VCaP (cell line): ENCODE data around the gene XRN1.
"Not testable (repeated sequence)": the region's sequence is repeated elsewhere in the genome, so short reads cannot be mapped to it uniquely, and the experiment has no call there.

Experiments
- H3K27ac ChIP-seq: fragments of 450-650 bp; 2 replicates; pipeline ENCODE4 v1.5.1; 2017
- TF ChIP-seq, protein P1 (sequence below): fragments of 450-650 bp; conservative IDR thresholded peaks from 2 replicates; pipeline ENCODE4 v1.5.1; 2017; ENCODE audit warnings: mild to moderate bottlenecking, moderate library complexity

The XRN1 gene

DNA sequence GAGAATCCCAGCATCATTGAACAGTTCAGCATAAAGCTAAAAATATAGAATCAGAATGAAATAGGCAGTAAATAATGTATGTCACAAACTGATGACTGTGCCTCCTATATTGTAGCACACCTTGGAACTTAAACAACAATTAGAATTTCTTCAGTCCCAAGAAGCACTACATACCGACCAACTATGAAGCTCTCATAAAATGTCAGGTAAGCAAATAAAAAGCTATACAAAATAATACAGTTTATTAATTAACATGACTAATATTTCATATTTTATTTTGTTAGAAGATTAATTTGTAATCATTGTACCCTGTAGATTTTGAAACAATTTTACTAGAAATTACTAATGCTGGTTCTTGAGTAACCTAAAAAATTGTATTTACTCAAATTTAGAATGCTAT, 137.4 kb downstream of the XRN1 start:
- TF ChIP-seq, protein P1, sequence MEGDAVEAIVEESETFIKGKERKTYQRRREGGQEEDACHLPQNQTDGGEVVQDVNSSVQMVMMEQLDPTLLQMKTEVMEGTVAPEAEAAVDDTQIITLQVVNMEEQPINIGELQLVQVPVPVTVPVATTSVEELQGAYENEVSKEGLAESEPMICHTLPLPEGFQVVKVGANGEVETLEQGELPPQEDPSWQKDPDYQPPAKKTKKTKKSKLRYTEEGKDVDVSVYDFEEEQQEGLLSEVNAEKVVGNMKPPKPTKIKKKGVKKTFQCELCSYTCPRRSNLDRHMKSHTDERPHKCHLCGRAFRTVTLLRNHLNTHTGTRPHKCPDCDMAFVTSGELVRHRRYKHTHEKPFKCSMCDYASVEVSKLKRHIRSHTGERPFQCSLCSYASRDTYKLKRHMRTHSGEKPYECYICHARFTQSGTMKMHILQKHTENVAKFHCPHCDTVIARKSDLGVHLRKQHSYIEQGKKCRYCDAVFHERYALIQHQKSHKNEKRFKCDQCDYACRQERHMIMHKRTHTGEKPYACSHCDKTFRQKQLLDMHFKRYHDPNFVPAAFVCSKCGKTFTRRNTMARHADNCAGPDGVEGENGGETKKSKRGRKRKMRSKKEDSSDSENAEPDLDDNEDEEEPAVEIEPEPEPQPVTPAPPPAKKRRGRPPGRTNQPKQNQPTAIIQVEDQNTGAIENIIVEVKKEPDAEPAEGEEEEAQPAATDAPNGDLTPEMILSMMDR: no peak

DNA sequence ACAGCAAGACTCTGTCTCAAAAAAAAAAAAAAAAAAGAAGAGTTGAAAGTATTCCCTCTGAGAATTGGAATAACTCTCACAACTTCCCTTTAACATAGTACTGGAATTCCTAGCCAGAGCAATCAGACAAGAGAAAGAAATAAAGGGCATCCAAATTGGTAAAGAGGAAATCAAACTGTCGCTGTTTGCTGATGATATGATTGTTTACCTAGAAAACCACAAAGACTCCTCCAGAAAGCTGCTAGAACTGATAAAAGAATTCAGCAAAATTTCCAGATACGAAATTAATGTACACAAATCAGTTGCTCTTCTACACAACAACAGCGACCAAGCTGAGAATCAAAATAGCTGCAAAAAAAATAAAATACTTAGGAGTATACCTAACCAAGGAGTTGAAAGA, 145.0 kb downstream of the XRN1 start:
- H3K27ac ChIP-seq: not testable (repeated sequence)

More for the DNA sequence above, 137.4 kb downstream of the XRN1 start:
- H3K27ac ChIP-seq: no peak overlapping the region

DNA sequence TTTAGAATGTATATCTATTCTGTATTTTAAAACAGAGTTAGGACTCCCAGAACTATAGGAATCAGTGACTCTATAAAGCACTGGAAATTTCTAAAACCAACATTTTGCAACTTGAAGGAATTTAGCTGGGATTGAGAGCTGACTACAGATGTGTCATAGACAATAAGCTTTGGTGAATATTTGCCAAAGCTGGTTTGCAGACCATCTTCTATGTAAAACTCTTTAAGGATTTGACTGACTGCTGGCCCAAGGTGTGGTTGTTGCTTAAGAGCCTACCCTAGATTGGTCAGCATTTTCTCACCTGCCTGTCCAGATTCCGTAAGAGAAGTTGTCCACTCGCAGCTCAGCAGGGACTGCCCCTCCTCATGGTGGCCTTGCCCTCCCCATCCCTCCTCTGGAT, 149.2 kb downstream of the XRN1 start:
- TF ChIP-seq, protein P1: no peak
- no peak overlapping the region for H3K27ac ChIP-seq

DNA sequence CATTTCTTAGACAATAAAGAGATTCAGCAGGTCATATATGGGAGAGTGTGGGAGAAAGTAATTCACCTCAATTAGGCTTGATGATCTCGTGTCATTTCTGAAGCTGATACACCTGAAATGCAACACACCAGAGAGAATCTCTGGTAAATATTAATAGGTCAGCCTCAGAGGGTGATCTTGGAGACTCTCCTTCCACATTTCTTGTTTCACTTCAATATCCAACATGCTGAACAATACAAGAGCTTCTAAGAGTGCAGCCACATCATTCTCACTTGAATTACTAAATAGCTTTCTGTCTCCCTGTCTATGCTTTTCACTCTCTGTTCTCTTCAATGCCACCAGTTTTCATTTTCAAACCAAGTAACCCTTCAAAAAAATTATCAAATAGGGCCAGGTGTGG, 151.3 kb downstream of the XRN1 start:
- TF ChIP-seq, protein P1: no peak
- no peak overlapping the region for H3K27ac ChIP-seq

DNA sequence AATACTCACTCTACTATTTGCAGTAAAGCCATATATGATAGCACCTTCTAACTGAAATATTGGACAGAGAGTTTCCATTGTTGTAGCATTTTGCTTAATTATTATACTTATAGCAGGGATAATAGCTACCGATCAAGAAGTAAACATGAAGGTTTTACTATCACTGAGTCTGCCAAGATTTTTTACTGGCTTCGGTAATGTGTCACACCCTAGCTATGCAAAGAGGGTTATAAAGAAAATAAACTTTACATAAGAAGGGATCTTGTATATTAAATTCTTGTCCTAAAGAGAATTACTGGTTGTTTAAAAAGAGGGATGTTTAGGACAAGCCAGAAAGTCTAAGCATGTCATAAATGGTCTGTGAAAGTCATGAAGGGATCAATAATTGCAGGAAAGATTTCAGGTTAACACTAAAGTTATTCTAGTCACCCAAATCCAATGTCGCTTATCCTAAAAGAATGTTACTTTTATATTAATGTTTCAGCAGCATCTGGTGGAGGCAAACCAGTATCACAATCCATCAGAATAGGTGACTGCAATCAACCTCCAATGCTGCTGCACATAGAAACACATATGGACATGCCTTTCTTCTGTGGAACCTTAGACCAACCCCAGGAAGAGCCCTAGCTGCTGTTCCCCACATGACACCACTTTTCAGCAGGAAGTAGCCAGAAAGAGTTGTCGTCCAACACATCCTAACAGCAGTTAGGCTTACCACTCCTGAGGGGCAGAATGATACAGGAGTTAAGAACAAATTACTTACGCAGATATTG, 159.8 kb downstream of the XRN1 start:
- TF ChIP-seq, protein P1: no peak
- no peak overlapping the region for H3K27ac ChIP-seq

DNA sequence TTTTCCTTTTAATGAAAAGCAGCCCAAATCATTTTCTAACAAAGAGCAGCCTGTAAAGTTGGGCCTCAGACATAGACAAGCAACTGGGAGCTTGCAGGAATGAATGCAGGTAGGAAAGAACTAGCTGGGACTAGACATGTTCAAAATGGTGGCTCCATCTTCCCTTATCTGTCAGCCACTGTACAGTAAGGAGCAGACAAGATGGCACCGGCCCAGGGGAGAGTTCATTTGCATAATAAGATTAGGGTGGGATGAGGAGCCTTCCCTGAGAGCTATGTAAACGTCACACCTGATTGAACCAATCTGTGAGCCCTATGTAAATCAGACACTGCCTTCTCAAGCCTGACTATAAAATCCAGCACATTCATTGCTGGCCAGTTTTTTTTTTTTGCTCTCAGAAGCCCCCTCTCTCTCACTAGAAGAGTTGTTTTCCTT, 162.7 kb downstream of the XRN1 start:
- no peak overlapping the region for H3K27ac ChIP-seq
- TF ChIP-seq, protein P1: no peak

DNA sequence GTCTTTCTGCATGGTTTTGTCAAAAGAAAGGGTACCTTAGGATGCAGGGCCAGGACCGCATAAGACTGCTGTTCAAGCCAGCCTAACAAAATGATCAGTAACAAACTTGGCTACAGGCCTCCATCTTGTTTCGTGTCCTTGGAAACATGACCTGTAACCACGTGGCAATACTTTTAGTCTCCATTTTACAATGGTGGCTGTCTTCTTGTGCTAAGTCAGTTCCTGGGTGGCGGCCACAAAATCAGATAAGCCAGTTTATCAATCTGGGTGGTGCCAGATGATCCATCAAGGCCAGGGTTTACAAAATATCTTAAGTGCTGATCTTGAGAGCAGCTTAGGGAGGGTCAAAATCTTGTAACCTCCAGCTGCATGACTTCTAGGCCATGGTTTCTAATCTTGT, 165.3 kb downstream of the XRN1 start:
- TF ChIP-seq, protein P1: no peak
- no peak overlapping the region for H3K27ac ChIP-seq

DNA sequence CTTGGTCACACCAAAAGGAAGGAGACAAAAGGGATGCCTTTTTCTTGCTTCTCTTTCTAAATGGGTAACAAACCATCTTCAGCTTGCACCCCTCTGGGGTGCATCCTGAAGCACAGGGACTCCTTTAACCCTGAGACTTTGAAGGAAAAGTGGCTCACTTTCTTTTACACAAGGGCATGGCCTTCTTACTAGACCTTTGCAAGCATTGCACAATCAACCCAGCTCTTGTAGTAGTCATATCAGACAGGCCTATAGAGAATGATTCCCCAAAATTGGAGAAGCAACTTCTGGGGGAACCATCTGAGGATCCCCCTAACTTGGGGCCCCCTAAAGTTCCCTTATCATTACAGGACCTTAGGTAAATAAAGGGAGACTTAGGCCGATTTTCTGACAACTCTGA, 166.4 kb downstream of the XRN1 start:
- no peak overlapping the region for H3K27ac ChIP-seq
- TF ChIP-seq, protein P1: no peak
